WTC11 (cell line): ENCODE data around the gene OR51G1.

Experiments
- ESRRA ChIP-seq: sonication (generic); formaldehyde crosslinking; IDR thresholded peaks from 2 replicates; pipeline ENCODE4 v1.8.1; 2022; ENCODE audit warnings: mild to moderate bottlenecking, missing genetic modification reagents, borderline replicate concordance
- GABPB1 ChIP-seq: sonication (generic); formaldehyde crosslinking; IDR thresholded peaks from 2 replicates; pipeline ENCODE4 v1.8.1; 2023; ENCODE audit warnings: mild to moderate bottlenecking, missing genetic modification reagents
- NFYB ChIP-seq: sonication (generic); formaldehyde crosslinking; conservative IDR thresholded peaks from 2 replicates; pipeline ENCODE4 v1.8.0; 2022; ENCODE audit warnings: low read depth, missing genetic modification reagents
- ZBTB21 ChIP-seq: sonication (generic); formaldehyde crosslinking; IDR thresholded peaks from 2 replicates; pipeline ENCODE4 v1.8.1; 2023; ENCODE audit warnings: mild to moderate bottlenecking, missing genetic modification reagents, borderline replicate concordance
- ZNF232 ChIP-seq: sonication (generic); formaldehyde crosslinking; IDR thresholded peaks from 2 replicates; pipeline ENCODE4 v1.8.0; 2022; ENCODE audit warnings: mild to moderate bottlenecking, missing genetic modification reagents
- ZNF317 ChIP-seq: sonication (generic); formaldehyde crosslinking; IDR thresholded peaks from 2 replicates; pipeline ENCODE4 v1.8.1; 2023; ENCODE audit warnings: low read depth, mild to moderate bottlenecking, moderate library complexity, missing genetic modification reagents, borderline replicate concordance
- TF ChIP-seq, protein P1 (sequence below): fragments of 200-600 bp; IDR thresholded peaks from 2 replicates; pipeline ENCODE4 v1.8.0; 2022; ENCODE audit warnings: antibody characterized with exemption
- TF ChIP-seq, protein P2 (sequence below): fragments of 250-450 bp; sonication (Bioruptor Pico); IDR thresholded peaks from 2 replicates; pipeline ENCODE4 v1.9.0; 2021; ENCODE audit warnings: moderate library complexity, mild to moderate bottlenecking, inconsistent platforms, borderline replicate concordance
- TF ChIP-seq, protein P3 (sequence below): sonication (generic); formaldehyde crosslinking; conservative IDR thresholded peaks from 2 replicates; pipeline ENCODE4 v1.8.1; 2023; ENCODE audit warnings: mild to moderate bottlenecking, low read depth, missing genetic modification reagents, moderate library complexity
- TF ChIP-seq, protein P4 (sequence below): sonication (generic); formaldehyde crosslinking; IDR thresholded peaks from 2 replicates; pipeline ENCODE4 v1.8.1; 2022; ENCODE audit warnings: low read depth, mild to moderate bottlenecking, moderate library complexity, missing genetic modification reagents, borderline replicate concordance

DNA sequence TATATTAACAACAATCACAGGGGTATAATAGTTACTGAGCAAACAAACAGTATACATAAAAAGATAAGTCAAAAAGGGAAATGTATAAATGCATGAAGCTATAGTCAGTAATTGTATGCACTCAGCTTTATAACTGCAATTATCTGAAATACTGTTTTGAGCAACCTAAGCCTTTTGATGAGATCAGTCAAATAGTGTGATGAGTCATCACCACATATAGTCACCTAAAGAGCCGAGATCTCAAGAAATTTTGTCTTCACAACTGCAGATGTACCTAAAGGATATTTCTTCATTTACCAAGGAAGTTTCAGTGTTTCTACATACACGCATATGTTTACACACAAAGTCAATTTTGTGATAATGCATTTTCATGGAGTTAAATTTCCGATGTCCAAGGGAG lies 36.7 kb upstream of the OR51G1 start:
- no peak for TF ChIP-seq GABPB1 (CRISPR knock-in tag)
- TF ChIP-seq, protein P1, sequence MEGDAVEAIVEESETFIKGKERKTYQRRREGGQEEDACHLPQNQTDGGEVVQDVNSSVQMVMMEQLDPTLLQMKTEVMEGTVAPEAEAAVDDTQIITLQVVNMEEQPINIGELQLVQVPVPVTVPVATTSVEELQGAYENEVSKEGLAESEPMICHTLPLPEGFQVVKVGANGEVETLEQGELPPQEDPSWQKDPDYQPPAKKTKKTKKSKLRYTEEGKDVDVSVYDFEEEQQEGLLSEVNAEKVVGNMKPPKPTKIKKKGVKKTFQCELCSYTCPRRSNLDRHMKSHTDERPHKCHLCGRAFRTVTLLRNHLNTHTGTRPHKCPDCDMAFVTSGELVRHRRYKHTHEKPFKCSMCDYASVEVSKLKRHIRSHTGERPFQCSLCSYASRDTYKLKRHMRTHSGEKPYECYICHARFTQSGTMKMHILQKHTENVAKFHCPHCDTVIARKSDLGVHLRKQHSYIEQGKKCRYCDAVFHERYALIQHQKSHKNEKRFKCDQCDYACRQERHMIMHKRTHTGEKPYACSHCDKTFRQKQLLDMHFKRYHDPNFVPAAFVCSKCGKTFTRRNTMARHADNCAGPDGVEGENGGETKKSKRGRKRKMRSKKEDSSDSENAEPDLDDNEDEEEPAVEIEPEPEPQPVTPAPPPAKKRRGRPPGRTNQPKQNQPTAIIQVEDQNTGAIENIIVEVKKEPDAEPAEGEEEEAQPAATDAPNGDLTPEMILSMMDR = no peak
- TF ChIP-seq, protein P2, sequence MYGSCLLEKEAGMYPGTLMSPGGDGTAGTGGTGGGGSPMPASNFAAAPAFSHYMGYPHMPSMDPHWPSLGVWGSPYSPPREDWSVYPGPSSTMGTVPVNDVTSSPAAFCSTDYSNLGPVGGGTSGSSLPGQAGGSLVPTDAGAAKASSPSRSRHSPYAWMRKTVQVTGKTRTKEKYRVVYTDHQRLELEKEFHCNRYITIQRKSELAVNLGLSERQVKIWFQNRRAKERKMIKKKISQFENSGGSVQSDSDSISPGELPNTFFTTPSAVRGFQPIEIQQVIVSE (CRISPR knock-in tag) = no peak
- TF ChIP-seq NFYB = no peak
- TF ChIP-seq ZNF317 (CRISPR knock-in tag) = no peak
- TF ChIP-seq ESRRA (CRISPR knock-in tag) = no peak
- no peak for TF ChIP-seq ZNF232 (CRISPR knock-in tag)
- no peak for TF ChIP-seq ZBTB21 (CRISPR knock-in tag)
- TF ChIP-seq, protein P3, sequence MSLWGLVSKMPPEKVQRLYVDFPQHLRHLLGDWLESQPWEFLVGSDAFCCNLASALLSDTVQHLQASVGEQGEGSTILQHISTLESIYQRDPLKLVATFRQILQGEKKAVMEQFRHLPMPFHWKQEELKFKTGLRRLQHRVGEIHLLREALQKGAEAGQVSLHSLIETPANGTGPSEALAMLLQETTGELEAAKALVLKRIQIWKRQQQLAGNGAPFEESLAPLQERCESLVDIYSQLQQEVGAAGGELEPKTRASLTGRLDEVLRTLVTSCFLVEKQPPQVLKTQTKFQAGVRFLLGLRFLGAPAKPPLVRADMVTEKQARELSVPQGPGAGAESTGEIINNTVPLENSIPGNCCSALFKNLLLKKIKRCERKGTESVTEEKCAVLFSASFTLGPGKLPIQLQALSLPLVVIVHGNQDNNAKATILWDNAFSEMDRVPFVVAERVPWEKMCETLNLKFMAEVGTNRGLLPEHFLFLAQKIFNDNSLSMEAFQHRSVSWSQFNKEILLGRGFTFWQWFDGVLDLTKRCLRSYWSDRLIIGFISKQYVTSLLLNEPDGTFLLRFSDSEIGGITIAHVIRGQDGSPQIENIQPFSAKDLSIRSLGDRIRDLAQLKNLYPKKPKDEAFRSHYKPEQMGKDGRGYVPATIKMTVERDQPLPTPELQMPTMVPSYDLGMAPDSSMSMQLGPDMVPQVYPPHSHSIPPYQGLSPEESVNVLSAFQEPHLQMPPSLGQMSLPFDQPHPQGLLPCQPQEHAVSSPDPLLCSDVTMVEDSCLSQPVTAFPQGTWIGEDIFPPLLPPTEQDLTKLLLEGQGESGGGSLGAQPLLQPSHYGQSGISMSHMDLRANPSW (CRISPR knock-in tag) = no peak
- TF ChIP-seq, protein P4, sequence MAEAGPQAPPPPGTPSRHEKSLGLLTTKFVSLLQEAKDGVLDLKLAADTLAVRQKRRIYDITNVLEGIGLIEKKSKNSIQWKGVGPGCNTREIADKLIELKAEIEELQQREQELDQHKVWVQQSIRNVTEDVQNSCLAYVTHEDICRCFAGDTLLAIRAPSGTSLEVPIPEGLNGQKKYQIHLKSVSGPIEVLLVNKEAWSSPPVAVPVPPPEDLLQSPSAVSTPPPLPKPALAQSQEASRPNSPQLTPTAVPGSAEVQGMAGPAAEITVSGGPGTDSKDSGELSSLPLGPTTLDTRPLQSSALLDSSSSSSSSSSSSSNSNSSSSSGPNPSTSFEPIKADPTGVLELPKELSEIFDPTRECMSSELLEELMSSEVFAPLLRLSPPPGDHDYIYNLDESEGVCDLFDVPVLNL = no peak
